Diencephalon (tissue), 1 donor: ENCODE measurements around the gene RASGRP4. TPM values are rescaled to one million over a fixed set of nuclear protein-coding genes. Genes with fewer than 3 reads are reported as not detected.

Source experiments
- total RNA-seq: library from RNA; depleted of rRNA; stranded (reverse); fragments of >200 nt; gene quantifications from one replicate; pipeline ENCODE4 v1.2.3, GENCODE V29; 2014

RASGRP4 gene
- total RNA-seq, result 0.23 TPM

GRCh38 chr19:38425810-38426466 lies at the start of gene RASGRP4:
Gene RASGRP4, minus strand, starts transcription at chr19:38426219. Its CDS starts 128 bp downstream, at chr19:38426091.

GRCh38 chr19:38433268-38433733 lies 7.3 kb upstream of the RASGRP4 start, which contains the start of gene RYR1:
Gene RYR1, plus strand, starts transcription at chr19:38433691. Its CDS starts 139 bp downstream, at chr19:38433830.

GRCh38 chr19:38402967-38403674 lies 22.9 kb downstream of the RASGRP4 start, which contains the start of gene FAM98C:
Gene FAM98C, plus strand, starts transcription at chr19:38403093. Its CDS starts 61 bp downstream, at chr19:38403154.

GRCh38 chr19:38388349-38389100 lies 37.5 kb downstream of the RASGRP4 start, which contains the start of gene SPRED3:
Gene SPRED3, plus strand, starts transcription at chr19:38388697. Its CDS starts 1,606 bp downstream, at chr19:38390303.

GRCh38 chr19:38387550-38388348 lies 38.3 kb downstream of the RASGRP4 start, which contains the start of gene GGN:
Gene GGN, minus strand, starts transcription at chr19:38388034. Its CDS starts 773 bp downstream, at chr19:38387261.

GRCh38 chr19:38374332-38375097 lies 51.5 kb downstream of the RASGRP4 start, which contains the start of gene PSMD8:
Gene PSMD8, plus strand, starts transcription at chr19:38374571. Its CDS starts 31 bp downstream, at chr19:38374602.

Other genes with a start within 250 kb of the RASGRP4 start
- gene DPF1, start 202.0 kb downstream of the RASGRP4 start, total RNA-seq, result 43.8 TPM
- not detected for gene PPP1R14A, start 169.8 kb downstream of the RASGRP4 start, total RNA-seq
- gene SPINT2, start 161.6 kb downstream of the RASGRP4 start, total RNA-seq, result 183 TPM
- not detected for gene C19orf33, start 122.0 kb downstream of the RASGRP4 start, total RNA-seq
- 40.4 TPM for gene YIF1B, start 110.3 kb downstream of the RASGRP4 start, total RNA-seq
- gene KCNK6, start 106.4 kb downstream of the RASGRP4 start, total RNA-seq, result 0.23 TPM
- 9.5 TPM for gene CATSPERG, start 90.4 kb downstream of the RASGRP4 start, total RNA-seq
- gene PSMD8, start 51.6 kb downstream of the RASGRP4 start, total RNA-seq, result 151 TPM
- gene GGN, start 38.2 kb downstream of the RASGRP4 start, total RNA-seq, result 1.2 TPM
- gene SPRED3, start 37.5 kb downstream of the RASGRP4 start, total RNA-seq, result 2.5 TPM
- 19.1 TPM for gene FAM98C, start 23.1 kb downstream of the RASGRP4 start, total RNA-seq
- gene RYR1, start 7.5 kb upstream of the RASGRP4 start, total RNA-seq, result 4.6 TPM
- gene MAP4K1, start 191.7 kb upstream of the RASGRP4 start, total RNA-seq, result 1.2 TPM
- gene EIF3K, start 193.0 kb upstream of the RASGRP4 start, total RNA-seq, result 126 TPM
- gene ACTN4, start 221.4 kb upstream of the RASGRP4 start, total RNA-seq, result 79.6 TPM